SK-N-SH (cell line): ENCODE data around the gene ZNF185.

Experiments
- RCOR1 ChIP-seq: fragments of 150-350 bp; IDR thresholded peaks from 2 replicates; pipeline ENCODE4 v1.6.1; 2017; ENCODE audit warnings: antibody characterized with exemption, low read length
- TF ChIP-seq, protein P1 (sequence below): fragments of 150-350 bp; IDR thresholded peaks from 2 replicates; pipeline ENCODE4 v1.6.1; 2017; ENCODE audit warnings: antibody characterized with exemption, low read length, low read depth, borderline replicate concordance
- TF ChIP-seq, protein P2 (sequence below): fragments of 200-600 bp; sonication (generic); IDR thresholded peaks from 2 replicates; pipeline ENCODE4 v1.6.1; 2017; ENCODE audit warnings: antibody characterized with exemption, mild to moderate bottlenecking, moderate library complexity

DNA sequence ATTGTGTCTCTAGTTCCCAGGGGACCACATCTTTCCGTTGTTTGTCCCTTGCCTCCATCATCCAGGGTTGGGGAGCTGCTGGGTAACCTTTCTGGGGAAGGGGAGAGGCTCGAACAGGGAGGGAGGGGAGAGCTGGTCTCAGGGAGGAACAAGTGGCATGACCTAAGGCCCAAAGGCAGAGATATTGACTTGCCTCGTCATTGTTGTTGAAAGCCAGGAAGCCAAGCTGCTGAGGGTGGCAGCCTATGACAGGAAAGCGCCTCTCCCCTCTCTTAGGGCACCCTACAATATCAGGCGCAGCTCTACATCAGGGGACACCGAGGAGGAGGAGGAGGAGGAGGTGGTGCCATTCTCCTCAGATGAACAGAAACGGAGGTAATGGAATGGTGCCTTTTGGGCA lies 20.8 kb downstream of the ZNF185 start:
- TF ChIP-seq, protein P1, sequence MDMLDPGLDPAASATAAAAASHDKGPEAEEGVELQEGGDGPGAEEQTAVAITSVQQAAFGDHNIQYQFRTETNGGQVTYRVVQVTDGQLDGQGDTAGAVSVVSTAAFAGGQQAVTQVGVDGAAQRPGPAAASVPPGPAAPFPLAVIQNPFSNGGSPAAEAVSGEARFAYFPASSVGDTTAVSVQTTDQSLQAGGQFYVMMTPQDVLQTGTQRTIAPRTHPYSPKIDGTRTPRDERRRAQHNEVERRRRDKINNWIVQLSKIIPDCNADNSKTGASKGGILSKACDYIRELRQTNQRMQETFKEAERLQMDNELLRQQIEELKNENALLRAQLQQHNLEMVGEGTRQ, result no peak
- TF ChIP-seq, protein P2, sequence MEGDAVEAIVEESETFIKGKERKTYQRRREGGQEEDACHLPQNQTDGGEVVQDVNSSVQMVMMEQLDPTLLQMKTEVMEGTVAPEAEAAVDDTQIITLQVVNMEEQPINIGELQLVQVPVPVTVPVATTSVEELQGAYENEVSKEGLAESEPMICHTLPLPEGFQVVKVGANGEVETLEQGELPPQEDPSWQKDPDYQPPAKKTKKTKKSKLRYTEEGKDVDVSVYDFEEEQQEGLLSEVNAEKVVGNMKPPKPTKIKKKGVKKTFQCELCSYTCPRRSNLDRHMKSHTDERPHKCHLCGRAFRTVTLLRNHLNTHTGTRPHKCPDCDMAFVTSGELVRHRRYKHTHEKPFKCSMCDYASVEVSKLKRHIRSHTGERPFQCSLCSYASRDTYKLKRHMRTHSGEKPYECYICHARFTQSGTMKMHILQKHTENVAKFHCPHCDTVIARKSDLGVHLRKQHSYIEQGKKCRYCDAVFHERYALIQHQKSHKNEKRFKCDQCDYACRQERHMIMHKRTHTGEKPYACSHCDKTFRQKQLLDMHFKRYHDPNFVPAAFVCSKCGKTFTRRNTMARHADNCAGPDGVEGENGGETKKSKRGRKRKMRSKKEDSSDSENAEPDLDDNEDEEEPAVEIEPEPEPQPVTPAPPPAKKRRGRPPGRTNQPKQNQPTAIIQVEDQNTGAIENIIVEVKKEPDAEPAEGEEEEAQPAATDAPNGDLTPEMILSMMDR, result no peak
- TF ChIP-seq RCOR1, result no peak
